Thyroid gland (tissue), 4 donors: ENCODE measurements around the gene VPS11. TPM values are rescaled to one million over a fixed set of nuclear protein-coding genes. Genes with fewer than 3 reads are reported as not detected.

ENCODE experiments used
- DNase-seq, 2 donors: peaks; one replicate each; pipeline ENCODE4 v3.0.0-alpha.2; 2019
- H3K27ac ChIP-seq, 3 donors: fragments of 200-600 bp; sonication (generic); 1 replicate in 2 of 3; 2 replicates in 1 of 3; pipeline ENCODE4 v1.5.1; 2016 to 2019; ENCODE audit warnings: mild to moderate bottlenecking in 1 of 3, moderate library complexity in 1 of 3
- H3K27me3 ChIP-seq: fragments of 200-600 bp; sonication (generic); one replicate; pipeline ENCODE4 v1.5.1; 2019
- H3K36me3 ChIP-seq, 2 donors: fragments of 200-600 bp; sonication (generic); one replicate each; pipeline ENCODE4 v1.5.1; 2016 to 2019
- H3K4me1 ChIP-seq, 2 donors: fragments of 200-600 bp; sonication (generic); one replicate each; pipeline ENCODE4 v1.5.1; 2017 to 2019
- H3K4me3 ChIP-seq, 3 donors: fragments of 200-600 bp; sonication (generic); replicated peaks in 1 of 3; 1 replicate in 2 of 3; 2 replicates in 1 of 3; pipeline ENCODE4 v1.5.1; 2016; ENCODE audit warnings: mild to moderate bottlenecking in 1 of 3
- H3K9me3 ChIP-seq: fragments of 200-600 bp; sonication (generic); one replicate; pipeline ENCODE4 v1.5.1; 2017
- POLR2A ChIP-seq, 2 donors: fragments of 450-650 bp; IDR thresholded peaks; one replicate each; pipeline ENCODE4 v1.6.1; 2017; ENCODE audit warnings: antibody characterized with exemption in 2 of 2, mild to moderate bottlenecking in 2 of 2, moderate library complexity in 1 of 2
- WGBS, 2 donors: methylation state at CpG; one replicate each; pipeline ENCODE4 v1.1.5; 2017; 5-methylcytosine and 5-hydroxymethylcytosine counted together
- intact Hi-C: fragments of 100-400 bp; cut with DNase I; formaldehyde crosslinking; loops from one replicate; pipeline ENCODE4 v1.15.1; 2023
- total RNA-seq, 4 donors: library from RNA; depleted of rRNA; stranded (reverse); fragments of >200 nt; gene quantifications; one replicate each; pipeline ENCODE4 v1.2.3, GENCODE V29; 2016
- TF ChIP-seq, protein P1 (sequence below), 6 experiments: fragments of 200-600 bp in 3 of 6; fragments of 450-650 bp in 3 of 6; sonication (generic) in 3 of 6; IDR thresholded peaks; one replicate each; pipeline ENCODE4 v1.5.1; 2016 to 2019; ENCODE audit warnings: antibody characterized with exemption in 6 of 6, mild to moderate bottlenecking in 2 of 6, inconsistent platforms in 1 of 6, moderate library complexity in 1 of 6

VPS11 gene
- total RNA-seq, 4 donors from 2014 or later, result 40.3 to 64.4 (median 47.4) TPM

DNA sequence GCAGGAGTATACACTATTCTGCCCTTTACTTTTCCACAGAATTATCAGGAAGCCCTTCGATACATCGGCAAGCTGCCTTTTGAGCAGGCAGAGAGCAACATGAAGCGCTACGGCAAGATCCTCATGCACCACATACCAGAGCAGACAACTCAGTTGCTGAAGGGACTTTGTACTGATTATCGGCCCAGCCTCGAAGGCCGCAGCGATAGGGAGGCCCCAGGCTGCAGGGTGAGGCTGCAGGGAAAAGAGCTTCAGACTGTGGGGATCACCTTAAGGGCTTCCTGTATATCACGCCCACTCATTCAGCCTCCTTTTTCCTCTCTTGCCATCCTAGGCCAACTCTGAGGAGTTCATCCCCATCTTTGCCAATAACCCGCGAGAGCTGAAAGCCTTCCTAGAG is 10.2 kb downstream of the VPS11 start:
- no peaks in the 10 kb centered on the region for H3K9me3 ChIP-seq
- H3K4me1 ChIP-seq, result no peaks in the 10 kb centered on the region
- no peaks in the 10 kb centered on the region for H3K27me3 ChIP-seq
- no peak overlapping the region for H3K27ac ChIP-seq
- WGBS, 2 donors, result 94 to 95% methylated on average over 11 of the region's 11 CpGs
- H3K4me3 ChIP-seq, result no peak overlapping the region
- TF ChIP-seq POLR2A (IDR thresholded peaks at IDR 0.05), result no peak
- TF ChIP-seq, protein P1, sequence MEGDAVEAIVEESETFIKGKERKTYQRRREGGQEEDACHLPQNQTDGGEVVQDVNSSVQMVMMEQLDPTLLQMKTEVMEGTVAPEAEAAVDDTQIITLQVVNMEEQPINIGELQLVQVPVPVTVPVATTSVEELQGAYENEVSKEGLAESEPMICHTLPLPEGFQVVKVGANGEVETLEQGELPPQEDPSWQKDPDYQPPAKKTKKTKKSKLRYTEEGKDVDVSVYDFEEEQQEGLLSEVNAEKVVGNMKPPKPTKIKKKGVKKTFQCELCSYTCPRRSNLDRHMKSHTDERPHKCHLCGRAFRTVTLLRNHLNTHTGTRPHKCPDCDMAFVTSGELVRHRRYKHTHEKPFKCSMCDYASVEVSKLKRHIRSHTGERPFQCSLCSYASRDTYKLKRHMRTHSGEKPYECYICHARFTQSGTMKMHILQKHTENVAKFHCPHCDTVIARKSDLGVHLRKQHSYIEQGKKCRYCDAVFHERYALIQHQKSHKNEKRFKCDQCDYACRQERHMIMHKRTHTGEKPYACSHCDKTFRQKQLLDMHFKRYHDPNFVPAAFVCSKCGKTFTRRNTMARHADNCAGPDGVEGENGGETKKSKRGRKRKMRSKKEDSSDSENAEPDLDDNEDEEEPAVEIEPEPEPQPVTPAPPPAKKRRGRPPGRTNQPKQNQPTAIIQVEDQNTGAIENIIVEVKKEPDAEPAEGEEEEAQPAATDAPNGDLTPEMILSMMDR (IDR thresholded peaks at IDR 0.05), result no peak
- H3K36me3 ChIP-seq, result peaks cover 82 to 93% of the 10 kb centered on the region in 2 donors
- intact Hi-C loops, result no loop called here
- no peak for DNase-seq

DNA sequence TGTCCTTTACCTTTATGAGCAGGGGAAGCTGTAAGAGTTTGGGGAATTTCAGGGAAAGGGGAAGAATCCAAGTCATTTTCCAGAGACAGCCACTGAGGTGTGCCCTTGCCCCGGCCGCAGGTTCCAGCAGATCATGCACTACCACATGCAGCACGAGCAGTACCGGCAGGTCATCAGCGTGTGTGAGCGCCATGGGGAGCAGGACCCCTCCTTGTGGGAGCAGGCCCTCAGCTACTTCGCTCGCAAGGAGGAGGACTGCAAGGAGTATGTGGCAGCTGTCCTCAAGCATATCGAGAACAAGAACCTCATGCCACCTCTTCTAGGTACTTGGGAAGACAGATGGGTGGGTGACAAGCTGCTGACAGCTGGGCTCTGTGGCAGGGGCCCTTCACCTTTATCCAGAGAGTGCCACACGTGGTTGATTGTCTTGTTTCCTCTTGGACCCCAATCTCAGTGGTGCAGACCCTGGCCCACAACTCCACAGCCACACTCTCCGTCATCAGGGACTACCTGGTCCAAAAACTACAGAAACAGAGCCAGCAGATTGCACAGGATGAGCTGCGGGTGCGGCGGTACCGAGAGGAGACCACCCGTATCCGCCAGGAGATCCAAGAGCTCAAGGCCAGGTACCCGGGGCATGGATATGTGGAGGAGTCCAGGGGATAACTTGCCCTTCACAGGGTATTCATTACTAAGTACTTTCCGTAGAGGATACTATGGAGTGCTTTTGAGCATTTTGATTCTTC is 11.2 kb downstream of the VPS11 start:
- Histone ChIP-seq H3K4me3 (no peak overlapping the region), H3K27me3 (no peaks in the 10 kb centered on the region), H3K36me3 (peaks cover 72 to 82% of the 10 kb centered on the region in 2 donors), H3K4me1 (no peaks in the 10 kb centered on the region), H3K9me3 (no peaks in the 10 kb centered on the region), H3K27ac (no peak overlapping the region)
- TF ChIP-seq, protein P1 (IDR thresholded peaks at IDR 0.05), result no peak
- TF ChIP-seq POLR2A (IDR thresholded peaks at IDR 0.05), result no peak
- WGBS, 2 donors, result 95 to 96% methylated on average over 18 to 19 of the region's 19 CpGs
- no peak for DNase-seq
- intact Hi-C loops, result no loop called here

DNA sequence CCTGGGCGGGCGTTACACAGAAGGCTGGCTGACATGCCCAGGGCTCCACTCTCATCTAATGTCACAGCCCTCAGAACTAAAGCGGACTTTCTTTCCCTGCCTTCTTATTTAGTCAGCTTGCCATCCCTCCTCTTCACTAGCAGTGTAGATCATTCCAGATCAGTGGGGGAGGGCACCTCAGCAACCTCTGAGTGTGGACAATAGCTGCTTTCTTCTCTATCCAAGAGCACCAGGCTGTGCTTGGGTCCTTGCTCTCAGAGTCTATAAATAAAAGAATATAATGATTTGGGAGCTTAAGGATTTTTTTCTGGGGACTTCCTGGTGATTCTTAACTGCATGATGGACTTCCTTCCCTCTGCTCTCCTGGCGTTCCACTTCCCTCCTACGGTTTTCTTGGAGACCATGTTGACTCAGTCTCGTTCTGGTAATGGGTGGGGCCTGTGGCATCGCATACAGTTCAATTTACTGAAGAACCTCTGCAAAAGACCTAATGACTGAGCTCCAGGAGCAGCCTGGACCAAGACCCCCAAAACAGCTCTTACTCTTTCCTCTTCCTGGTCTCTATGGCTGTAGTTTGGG is 14.2 kb downstream of the VPS11 start:
- Histone ChIP-seq H3K27ac (no peak overlapping the region), H3K4me1 (peaks cover 10 to 14% of the 10 kb centered on the region in 2 donors), H3K4me3 (no peak overlapping the region), H3K27me3 (no peaks in the 10 kb centered on the region), H3K36me3 (peaks cover 58 to 60% of the 10 kb centered on the region in 2 donors), H3K9me3 (no peaks in the 10 kb centered on the region)
- DNase-seq, result no peak
- intact Hi-C loops, result no loop called here
- TF ChIP-seq POLR2A (IDR thresholded peaks at IDR 0.05), result no peak
- TF ChIP-seq, protein P1 (IDR thresholded peaks at IDR 0.05), result no peak
- 72 to 79% methylated on average over 7 of the region's 7 CpGs for WGBS, 2 donors

DNA sequence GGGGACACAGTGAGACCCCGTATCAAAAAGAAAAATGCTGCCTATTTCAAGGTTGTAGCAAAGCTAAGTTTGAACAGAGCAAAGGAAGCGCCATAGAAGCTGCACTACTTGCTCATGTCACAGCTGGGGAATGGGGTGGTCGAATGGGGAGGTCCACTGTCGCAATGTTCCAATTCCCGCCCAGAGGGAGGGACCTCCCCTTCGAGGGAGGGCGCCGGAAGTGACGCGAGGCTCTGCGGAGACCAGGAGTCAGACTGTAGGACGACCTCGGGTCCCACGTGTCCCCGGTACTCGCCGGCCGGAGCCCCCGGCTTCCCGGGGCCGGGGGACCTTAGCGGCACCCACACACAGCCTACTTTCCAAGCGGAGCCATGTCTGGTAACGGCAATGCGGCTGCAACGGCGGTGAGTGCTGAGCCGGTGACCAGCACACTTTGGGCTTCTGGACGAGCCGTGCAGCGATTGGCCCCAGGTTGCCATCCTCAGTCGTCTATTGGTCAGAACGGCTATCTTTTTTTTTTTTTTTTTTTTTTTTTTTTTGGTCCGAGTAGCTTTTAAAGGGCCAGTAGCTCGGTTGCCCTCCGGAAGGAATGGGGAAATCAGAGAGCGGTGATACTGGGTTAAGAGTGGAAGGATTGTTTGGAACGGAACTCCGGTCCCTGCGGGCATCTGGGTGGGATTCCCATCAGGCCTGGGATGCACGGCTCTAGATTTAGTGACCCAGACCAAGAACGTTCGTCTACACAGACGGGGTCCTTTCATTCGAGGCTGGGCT is 17.2 kb downstream of the VPS11 start, which contains the start of gene HMBS:
TSS of gene HMBS (plus strand) at position 219 of the 774 bp plus-strand sequence. CDS start at position 372, 153 bp downstream.
- Histone ChIP-seq H3K27me3 (no peaks in the 10 kb centered on the region), H3K4me1 (peaks cover 10 to 32% of the 10 kb centered on the region in 2 donors), H3K9me3 (no peaks in the 10 kb centered on the region), H3K27ac (peak within 1 kb of the TSS; percentile 10 to 93 (median 87)), H3K4me3 (peak within 1 kb of the TSS; percentile 12 to 54 (median 14)), H3K36me3 (peaks cover 29% of the 10 kb centered on the region in 2 donors)
- TF ChIP-seq POLR2A (IDR thresholded peaks at IDR 0.05), result peak; percentile 1 to 56
- TF ChIP-seq, protein P1 (IDR thresholded peaks at IDR 0.05), result no peak
- DNase-seq, result peak; percentile 90 to 93
- intact Hi-C loops, result no loop called here
- 1% methylated on average over 27 to 42 of the region's 45 CpGs for WGBS, 2 donors
